Stomach (tissue), 4 donors: ENCODE data around the gene SPACA4.

Experiments
- CTCF ChIP-seq, 7 experiments: fragments of 450-650 bp in 4 of 7; fragments of 200-600 bp in 3 of 7; sonication (generic) in 3 of 7; IDR thresholded peaks; one replicate each; pipeline ENCODE4 v1.5.1; 2016 to 2019; ENCODE audit warnings: antibody characterized with exemption in 7 of 7, control low read depth in 2 of 7, mild to moderate bottlenecking in 1 of 7
- POLR2A ChIP-seq, 4 donors: fragments of 450-650 bp; IDR thresholded peaks; one replicate each; pipeline ENCODE4 v1.6.1; 2016; ENCODE audit warnings: antibody characterized with exemption in 4 of 4, control low read depth in 2 of 4, mild to moderate bottlenecking in 1 of 4, moderate library complexity in 1 of 4
- POLR2AphosphoS5 ChIP-seq, 3 donors: sonication (generic); formaldehyde crosslinking; IDR thresholded peaks; one replicate each; pipeline ENCODE4 v1.6.1; 2016; ENCODE audit warnings: antibody characterized with exemption in 3 of 3

GRCh38 chr19:48603850-48604249 is 2.7 kb upstream of the SPACA4 start:
- no peak for TF ChIP-seq POLR2A (IDR thresholded peaks at IDR 0.05)
- no peak for TF ChIP-seq CTCF (IDR thresholded peaks at IDR 0.05)
- TF ChIP-seq POLR2AphosphoS5 (IDR thresholded peaks at IDR 0.05) = no peak
